Left ventricle myocardium superior (tissue), 1 donor: ENCODE results near the gene TRAF3IP1. TPM values are rescaled to one million over a fixed set of nuclear protein-coding genes. Genes with fewer than 3 reads are reported as not detected.
"Not testable (repeated sequence)": the region's sequence is repeated elsewhere in the genome, so short reads cannot be mapped to it uniquely, and the experiment has no call there.

Source experiments
- ATAC-seq: fragments of 200-7000 bp; cut with Tn5 transposase; one replicate; pipeline ENCODE4 v1.9.1; 2020; ENCODE audit warnings: mild to moderate bottlenecking, moderate library complexity
- DNase-seq: peaks from one replicate; pipeline ENCODE4 v3.0.0-alpha.2; 2020
- intact Hi-C: fragments of 100-400 bp; cut with micrococcal nuclease; formaldehyde crosslinking; loops from one replicate; pipeline ENCODE4 v1.11.0; 2022
- long read RNA-seq: library from polyadenylated mRNA; unstranded; transcript quantifications from one replicate; pipeline ENCODE4 v2.0.0, GENCODE V29; 2021
- total RNA-seq: library from RNA; stranded (reverse); fragmentation: NEBNext Ultra II Directional; extraction: Animal tissue kit (Norgen Biotek cat#: 25700); gene quantifications from one replicate; pipeline ENCODE4 v1.2.1, GENCODE V29; 2021
- donor health status: DM: no; HTN: yes; CAD: no; lungs with severe emphysema.

The TRAF3IP1 gene, protein sequence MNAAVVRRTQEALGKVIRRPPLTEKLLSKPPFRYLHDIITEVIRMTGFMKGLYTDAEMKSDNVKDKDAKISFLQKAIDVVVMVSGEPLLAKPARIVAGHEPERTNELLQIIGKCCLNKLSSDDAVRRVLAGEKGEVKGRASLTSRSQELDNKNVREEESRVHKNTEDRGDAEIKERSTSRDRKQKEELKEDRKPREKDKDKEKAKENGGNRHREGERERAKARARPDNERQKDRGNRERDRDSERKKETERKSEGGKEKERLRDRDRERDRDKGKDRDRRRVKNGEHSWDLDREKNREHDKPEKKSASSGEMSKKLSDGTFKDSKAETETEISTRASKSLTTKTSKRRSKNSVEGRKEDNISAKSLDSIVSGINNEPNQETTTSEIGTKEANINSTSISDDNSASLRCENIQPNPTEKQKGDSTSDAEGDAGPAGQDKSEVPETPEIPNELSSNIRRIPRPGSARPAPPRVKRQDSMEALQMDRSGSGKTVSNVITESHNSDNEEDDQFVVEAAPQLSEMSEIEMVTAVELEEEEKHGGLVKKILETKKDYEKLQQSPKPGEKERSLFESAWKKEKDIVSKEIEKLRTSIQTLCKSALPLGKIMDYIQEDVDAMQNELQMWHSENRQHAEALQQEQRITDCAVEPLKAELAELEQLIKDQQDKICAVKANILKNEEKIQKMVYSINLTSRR
- 13.8 TPM for total RNA-seq
- long read RNA-seq, partial matches to known transcripts, result 1 of 22 reads
- long read RNA-seq, other reads (novel, unspliced or antisense), result 21 of 22 reads

DNA sequence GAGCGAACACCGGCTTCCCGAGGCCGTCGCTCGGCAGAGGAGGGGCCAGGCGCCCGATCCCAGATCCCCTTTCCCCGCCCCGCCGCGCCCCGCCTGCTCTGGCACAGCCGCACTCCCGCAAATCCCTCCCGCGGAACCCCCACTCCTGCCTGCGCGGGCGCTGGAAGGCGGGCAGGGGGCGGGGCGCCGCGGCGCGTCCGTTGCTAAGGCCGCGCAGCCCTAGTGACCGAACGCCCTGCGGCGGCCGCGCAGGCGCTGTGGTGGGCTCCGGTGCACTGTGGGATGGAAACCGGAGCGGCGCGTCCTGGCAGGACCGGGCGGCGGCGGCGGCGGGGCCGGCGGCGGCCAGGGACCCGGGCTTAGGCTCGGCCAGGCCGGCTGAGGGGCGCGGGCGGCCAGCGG, at the start of gene TRAF3IP1:
TSS of gene TRAF3IP1 (plus strand) at position 273 of the 402 bp plus-strand sequence. CDS start 145 bp downstream, outside the sequence.
- ATAC-seq, result peak; percentile 98
- intact Hi-C loops, result no loop called here
- DNase-seq, result peak; percentile 98

DNA sequence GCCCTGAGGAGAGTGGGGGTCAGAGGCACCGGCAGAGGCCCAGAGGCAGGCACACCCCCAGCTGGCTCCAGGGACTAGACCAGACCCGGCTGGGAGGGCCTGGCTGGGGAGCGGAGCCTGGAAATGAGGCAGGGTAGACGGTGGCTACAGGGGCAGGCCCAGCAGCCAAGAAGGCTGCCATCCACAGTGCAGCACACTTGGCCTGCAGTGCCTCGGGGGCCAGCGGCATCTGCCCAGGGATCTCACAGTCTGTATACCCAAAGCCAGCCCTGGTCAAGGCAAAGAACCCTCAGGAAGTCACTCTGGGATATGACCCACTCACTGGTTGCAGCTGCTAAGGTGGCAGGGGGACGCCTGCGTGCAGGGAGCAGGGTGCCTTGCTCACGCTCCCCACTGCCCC, 49.7 kb upstream of the TRAF3IP1 start:
- DNase-seq (no peak), ATAC-seq (no peak)
- intact Hi-C loops, result no loop called here

DNA sequence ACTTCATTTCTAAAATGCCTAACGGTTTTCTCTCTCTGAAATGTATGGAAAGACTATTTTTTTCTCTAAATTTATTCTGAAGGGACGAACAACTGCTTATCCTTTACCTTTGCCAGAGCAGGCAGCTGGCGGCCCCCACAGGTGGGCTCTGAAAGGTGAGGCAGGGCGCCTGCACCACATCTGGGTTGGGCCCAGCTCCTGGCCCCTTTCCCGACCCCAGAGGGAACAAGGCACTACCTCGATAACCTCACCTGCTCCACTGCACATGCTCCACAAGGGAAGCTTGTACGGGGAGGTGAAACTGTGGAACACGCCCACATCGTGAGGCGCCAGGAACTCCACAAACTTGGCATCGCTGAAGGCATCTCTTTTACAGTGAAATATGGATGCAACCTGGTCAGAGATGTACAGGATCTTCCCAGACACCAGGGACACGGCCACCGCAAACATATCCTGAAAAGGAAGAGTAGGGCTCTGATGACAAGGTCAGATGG, 49.2 kb upstream of the TRAF3IP1 start:
- no peak for ATAC-seq
- no peak for DNase-seq
- intact Hi-C loops, result no loop called here

DNA sequence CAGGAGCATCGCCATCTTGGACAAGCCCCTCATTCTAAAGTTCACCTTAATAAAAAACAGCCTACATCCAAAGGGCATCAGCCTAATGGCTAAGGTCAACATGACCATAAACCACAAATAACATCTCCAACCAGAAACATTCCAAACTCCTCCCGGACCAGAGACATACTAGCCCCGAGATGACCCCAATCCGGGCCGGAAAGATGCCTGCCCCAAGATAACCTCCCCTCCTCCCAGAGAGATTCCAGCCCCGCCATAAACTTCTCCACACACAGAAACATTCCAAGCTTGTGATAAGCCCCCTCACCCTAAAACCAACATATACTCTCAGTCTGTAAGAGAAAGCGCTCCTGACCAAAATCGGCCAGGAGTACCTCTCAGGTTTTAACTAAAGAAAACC, 48.6 kb upstream of the TRAF3IP1 start:
- DNase-seq, intact Hi-C loops, ATAC-seq: not testable (repeated sequence)

DNA sequence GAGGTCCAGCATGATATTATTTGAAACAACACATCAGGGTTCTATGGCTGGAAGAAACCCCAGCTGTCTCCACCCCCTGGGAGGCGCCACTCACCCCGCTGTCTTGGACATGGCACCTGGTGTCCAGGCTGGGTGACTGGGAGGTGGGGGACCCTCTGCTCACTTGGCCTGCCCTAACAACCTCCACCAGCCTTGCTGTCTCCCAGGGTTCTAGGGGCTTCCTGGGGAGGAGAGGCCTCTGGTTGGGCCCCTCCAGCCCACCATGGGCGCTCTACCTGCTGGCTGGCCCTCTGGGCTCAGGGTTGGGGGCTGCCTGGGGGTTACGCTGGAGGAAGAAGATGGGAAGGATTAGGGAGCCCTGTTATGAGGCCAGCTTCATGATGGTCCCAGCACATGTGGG, 48.2 kb upstream of the TRAF3IP1 start:
- no peak for DNase-seq
- intact Hi-C loops, result no loop called here
- ATAC-seq, result no peak

DNA sequence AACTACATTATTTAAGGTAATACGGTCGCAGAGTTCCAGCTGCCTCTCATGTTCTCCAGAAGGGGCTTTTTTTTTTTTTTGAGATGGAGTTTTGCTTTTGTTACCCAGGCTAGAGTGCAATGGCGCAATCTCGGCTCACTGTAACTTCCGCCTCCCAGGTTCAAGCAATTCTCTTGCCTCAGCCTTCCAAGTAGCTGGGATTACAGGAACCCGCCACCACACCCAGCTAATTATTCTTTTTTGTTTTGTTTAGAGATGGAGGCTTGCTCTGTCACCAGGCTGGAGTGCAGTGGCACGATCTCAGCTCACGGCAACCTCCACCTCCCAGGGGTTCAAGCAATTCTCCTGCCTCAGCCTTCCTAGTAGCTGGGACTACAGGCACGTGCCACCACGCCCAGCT, 46.9 kb upstream of the TRAF3IP1 start:
- intact Hi-C loops, DNase-seq, ATAC-seq: not testable (repeated sequence)

DNA sequence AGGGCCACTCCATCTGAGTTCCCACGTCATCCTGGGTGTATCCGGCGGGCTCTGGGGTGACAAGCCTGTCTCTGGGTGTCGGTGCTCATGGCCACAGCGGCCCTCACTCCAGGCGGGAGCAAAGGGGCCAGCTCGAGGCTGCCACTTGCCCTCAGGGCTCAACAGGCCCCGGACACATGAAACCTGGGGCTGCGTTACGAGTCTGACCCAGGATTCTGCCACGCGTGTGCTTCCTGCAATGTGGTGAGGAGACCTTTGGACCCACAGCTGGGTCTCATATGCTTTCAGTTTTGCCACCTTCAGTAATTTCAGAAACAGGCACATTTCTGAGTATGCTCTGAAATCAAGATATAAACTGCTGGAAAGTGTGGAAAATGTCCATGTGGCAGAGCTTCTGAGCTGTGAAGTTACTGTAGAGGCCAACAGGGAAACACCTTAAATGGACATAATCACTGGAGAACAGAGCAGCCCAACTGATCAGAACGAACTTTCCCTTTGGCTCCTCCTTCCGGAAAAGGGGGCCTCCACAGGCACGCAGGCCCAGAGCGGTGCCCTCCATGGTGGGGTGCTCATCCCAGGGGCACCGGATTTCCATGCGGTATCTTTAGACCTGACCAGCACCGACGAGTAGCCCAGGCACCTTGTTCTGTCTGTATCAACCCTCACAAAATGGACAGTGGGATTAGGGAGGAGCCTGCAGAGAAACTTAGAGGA, 46.0 kb upstream of the TRAF3IP1 start:
- intact Hi-C loops, result no loop called here
- ATAC-seq, result no peak
- no peak for DNase-seq

DNA sequence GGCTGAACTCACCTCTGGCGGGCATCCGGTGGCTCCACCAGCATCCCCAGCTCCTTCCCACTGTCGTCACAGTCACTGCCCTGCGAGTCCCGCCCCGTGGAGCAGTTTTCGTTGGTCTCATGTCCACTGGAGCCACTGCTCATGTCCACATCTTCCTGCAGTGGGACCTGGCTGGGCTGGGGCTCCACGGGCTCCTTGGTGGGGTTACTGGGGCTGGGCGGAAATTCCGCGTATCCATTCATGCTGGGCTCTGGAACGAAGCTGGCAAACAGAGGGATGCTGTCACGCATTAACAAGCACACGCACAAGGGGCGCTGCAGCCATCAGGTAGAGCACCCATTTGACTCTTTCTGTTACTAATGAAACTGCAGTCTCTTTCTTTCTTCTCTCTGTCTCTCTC, 42.6 kb upstream of the TRAF3IP1 start:
- no peak for ATAC-seq
- intact Hi-C loops, result no loop called here
- peak; percentile 21 for DNase-seq

DNA sequence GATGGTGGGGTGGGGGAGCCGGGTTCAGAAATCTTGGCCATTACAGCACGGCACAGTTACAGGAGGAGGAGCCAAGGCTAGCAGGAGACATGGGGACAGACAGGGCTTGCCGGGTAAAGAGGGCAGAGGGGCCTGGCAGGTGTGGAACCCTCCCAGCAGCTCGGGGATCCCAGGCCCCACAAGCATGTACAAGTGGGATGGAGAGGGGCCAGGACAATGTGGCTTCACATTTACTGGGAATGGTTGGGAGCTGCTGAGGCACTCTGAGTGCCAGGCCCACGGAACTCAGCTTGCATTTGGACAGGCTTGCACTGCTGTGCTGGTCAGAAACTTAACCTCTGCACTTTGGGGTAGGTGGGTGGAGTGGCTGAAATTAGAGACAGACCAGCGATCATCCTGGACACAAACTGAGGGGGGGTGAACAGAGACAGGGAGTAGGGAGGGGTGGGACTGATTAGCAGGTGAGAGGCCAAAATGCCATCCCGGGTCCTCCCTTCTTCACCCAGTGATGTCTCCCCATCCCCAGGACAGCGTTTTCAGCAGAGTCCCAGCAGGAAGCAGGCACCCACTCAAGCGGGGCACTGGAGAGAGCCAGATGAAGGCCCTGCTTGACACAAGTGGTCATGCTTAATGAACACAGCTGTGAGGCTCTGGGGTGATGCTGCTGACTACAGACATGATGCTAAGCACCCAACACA, 41.5 kb upstream of the TRAF3IP1 start:
- peak; percentile 10 for DNase-seq
- ATAC-seq, result peak; percentile 18
- intact Hi-C loops, result no loop called here

DNA sequence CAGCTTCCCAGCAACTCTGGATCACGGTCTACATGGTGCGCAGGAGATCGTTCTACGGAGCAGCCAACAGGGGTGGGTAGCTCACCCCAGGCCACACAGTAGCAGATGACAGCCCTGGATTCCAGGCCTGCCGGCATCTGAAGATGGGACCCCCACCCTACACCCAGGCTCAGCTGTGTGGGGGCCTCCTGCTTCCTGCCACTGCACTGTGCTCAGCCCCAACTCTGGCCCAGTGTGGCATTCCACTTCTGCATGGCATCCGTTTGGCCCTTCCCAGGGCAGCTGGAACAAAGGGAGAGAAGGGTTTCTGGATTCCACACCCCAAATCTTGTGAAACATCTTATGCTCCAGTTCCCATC, 41.0 kb upstream of the TRAF3IP1 start:
- intact Hi-C loops, result no loop called here
- ATAC-seq (no peak), DNase-seq (peak; percentile 14)

DNA sequence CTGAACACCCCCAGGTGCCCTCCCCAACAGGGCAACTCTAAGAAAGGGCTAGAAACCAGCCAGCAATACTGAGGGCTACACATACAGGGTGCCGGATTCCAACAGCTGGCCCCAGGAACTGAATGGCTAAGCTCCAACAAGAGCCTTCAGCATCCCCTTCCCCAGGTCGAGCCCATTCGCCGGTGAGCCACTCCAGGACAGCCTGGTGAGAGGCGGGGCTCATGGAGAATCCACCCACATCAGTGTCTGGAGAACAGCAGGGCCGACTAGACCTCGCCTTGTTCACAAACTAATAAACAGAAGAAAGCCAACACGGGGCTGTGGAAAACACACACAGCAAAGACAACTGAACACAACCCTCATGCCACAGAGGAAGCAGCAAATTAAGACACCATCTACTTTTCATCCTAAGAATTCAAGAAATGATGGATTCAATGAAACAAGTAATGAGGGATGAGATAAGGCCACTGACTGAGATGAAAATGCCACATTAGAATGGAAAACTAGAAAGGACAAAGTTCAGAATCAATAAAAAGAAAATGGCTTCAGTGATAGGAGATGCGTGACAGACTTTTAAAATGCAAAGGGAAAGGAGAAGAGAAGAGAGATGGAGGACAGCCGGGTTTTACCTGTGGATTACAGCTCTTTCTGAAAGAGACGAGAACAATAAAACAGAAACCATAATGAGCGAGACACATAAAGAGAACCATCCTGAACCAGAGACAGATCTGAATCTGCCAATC, 40.1 kb upstream of the TRAF3IP1 start:
- DNase-seq, result peak; percentile 15

DNA sequence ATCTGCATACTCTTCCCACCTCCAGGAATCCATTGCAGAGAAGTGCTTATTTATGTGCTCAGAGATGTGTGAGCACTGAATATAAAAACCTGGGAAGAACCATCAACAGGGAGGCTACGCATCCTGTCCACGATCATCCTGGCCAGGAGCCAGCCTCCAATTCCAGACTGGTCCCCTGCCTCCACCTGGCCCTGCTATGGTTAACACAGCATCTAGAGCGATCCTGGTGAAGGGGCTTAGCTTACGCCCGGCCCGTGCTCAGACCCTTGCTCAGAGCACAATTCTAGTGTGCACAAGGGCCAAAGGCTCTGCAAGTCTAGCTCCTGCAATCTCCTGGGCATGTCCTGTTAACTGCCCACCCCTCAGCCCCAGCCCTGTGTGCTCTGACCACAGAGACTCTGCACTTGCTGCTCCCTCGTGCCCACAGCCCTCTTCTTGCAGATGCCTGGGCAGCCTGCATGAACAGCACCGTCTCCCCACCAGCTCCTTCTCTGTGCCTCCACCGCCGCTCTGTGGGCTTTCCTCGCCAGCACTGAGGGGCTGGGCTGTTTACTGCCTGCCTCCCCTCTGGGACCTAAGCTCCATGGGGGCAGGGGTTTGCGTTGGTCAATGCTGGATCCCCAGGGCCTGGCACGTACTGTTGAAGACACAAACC, 38.4 kb upstream of the TRAF3IP1 start:
- intact Hi-C loops, result no loop called here
- ATAC-seq (no peak), DNase-seq (peak; percentile 25)

More for the DNA sequence above, 40.1 kb upstream of the TRAF3IP1 start:
- ATAC-seq, result no peak
- intact Hi-C loops, result no loop called here

DNA sequence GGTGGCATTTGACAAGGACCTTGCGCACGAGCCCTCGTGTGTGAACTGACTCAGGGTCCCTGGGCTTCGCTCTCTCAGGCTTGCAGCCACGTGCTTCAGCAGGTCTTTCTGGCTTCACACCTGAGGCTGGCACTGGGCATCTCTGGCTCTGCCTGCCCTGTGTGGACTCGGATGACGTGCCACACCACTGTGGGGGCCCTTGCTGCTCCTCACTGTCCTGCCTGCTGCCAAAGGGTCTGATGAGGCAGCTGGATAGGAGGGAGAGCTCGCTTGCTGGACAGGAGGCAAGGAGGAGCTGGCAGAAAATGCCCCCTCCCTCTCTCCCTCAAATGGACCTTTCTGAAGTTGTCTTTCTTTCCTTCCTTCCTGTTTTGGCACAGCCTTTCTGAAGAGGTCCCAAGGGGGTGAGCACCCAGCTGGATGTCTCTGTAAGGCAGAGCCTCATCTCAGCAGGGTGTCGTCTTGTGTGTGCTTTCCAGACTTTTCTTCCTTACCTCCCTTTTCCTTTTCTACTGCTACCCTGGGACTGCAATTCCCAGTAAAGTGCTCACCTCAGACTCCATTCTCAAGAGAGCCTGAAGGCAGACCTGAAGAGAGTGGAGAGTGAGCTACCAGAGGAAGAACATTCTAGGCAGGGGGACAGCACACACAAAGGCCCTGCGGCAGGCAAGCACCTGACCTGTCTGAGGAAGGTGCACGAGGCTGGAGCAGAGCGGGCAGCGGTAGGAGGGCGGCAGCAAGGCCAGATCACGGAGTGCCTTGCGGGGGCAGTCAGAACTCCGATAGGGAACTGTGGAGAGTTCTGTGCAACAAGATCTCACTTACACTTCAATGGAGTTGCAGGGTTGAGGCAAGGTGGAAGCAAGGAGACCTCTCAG, 37.2 kb upstream of the TRAF3IP1 start:
- DNase-seq (peak; percentile 29), ATAC-seq (no peak)
- intact Hi-C loops, result no loop called here

DNA sequence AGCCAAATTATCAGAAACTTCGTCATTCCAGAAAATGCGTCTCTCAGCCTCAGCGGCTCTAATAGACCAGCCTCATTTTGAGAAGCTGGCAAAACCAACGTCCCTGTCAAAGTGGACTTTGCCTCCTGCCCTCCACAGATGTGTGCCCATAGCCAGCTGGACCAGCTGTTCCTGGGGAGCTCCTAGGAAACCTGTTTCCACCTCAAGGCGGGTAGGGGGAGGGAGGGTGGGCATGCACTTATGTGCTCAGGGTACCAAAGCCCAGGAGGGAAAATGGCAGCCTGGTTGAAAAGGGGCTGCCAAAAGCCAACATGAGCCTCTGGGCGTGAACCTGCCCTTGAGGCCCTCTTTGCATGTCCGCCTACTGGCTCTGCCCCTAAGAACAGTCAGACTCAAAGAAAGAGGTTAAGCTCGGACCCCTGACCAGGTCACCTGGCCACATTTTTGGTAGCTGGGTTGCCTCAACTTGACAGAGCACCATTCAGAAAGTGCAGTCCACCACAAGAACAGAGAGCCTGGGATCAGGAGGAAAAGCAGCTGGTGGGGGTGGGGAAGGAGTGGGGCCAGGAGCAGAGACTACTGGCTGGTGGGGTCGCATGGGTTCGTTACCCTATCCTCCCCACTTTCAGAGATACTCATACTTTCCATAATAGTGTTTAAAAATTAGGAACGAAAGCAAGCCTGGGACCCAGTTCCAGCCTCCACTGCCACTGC, 35.4 kb upstream of the TRAF3IP1 start:
- ATAC-seq, result no peak
- DNase-seq, result peak; percentile 14
- intact Hi-C loops, result no loop called here

DNA sequence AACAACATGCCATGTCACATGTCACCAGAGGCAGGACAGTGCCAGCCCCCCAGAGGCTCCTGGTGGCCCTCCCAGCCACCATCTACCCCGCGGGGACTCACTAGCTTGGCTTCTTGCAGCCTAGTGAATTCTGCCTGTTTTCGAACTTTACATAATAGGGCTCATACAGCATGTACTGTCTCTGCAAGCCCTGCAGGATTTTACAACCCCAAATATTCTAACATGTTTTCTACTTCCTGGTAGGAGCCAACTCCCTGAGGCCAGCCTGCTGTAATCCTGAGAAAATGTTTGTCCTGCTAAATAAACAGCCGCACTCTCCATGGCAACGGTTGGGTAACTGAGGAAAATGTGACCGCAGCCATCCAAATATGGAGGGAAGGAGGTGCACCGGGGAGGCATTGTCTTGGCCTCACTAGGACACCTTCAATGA, 34.6 kb upstream of the TRAF3IP1 start:
- intact Hi-C loops, result no loop called here
- DNase-seq (peak; percentile 70), ATAC-seq (peak; percentile 32)

DNA sequence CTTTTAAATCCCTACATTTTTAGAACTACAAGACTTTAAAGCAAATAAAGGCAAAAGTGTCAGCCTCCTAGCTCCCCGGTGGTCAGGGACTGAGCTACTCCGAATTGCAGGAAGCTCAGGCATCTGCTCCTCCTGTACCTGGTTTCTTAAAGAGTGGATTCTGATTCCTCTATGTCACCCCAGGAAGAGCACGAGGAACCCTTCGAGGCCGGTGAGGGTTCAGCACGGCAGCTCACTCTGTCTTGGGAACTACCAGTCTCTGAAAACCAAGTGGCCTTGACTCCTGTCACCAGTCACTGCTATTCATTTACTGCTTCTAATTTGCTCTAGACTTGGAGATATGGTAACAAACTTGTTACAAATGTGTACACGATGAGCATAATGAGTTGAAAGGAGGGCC, 34.2 kb upstream of the TRAF3IP1 start:
- DNase-seq (no peak), ATAC-seq (no peak)
- intact Hi-C loops, result no loop called here
